Neural crest cell (in vitro differentiated cells): Measurements from ENCODE around the gene PHEX. TPM values are rescaled to one million over a fixed set of nuclear protein-coding genes. Genes with fewer than 3 reads are reported as not detected.
A peak's percentile ranks its signal among the peaks of the same experiment; 100 is the strongest.

Source experiments
- DNase-seq: peaks from one replicate; pipeline ENCODE4 v3.0.0; 2021; ENCODE audit warnings: low read depth, mixed read lengths, low spot score
- H3K27ac Mint-ChIP-seq: one replicate; pipeline ENCODE4 v1.8.0; 2021; ENCODE audit warnings: mild to moderate bottlenecking, mixed read lengths; ENCODE audit not compliant: unreplicated experiment
- H3K27me3 Mint-ChIP-seq: 2 replicates; pipeline ENCODE4 v1.8.0; 2021; ENCODE audit warnings: low read depth, mild to moderate bottlenecking, mixed read lengths
- H3K36me3 Mint-ChIP-seq: 2 replicates; pipeline ENCODE4 v1.8.0; 2021; ENCODE audit warnings: low read depth, mild to moderate bottlenecking, mixed read lengths
- H3K4me1 Mint-ChIP-seq: 2 replicates; pipeline ENCODE4 v1.8.0; 2021; ENCODE audit warnings: mixed read lengths
- H3K4me3 Mint-ChIP-seq: one replicate; pipeline ENCODE4 v1.8.0; 2021; ENCODE audit warnings: mild to moderate bottlenecking, mixed read lengths
- H3K9me3 Mint-ChIP-seq: 2 replicates; pipeline ENCODE4 v1.8.0; 2021; ENCODE audit warnings: mixed read lengths
- CTCF ChIP-seq: fragments of 200-600 bp; sonication (generic); conservative IDR thresholded peaks from 2 replicates; pipeline ENCODE4 v1.5.0; 2021; ENCODE audit warnings: antibody characterized with exemption, mild to moderate bottlenecking
- total RNA-seq: library from RNA; stranded (reverse); gene quantifications from 2 replicates; pipeline ENCODE4 v1.2.1, GENCODE V29; 2021

PHEX gene
- total RNA-seq, 1 donor from 2014 or later, result 0.47 TPM

DNA sequence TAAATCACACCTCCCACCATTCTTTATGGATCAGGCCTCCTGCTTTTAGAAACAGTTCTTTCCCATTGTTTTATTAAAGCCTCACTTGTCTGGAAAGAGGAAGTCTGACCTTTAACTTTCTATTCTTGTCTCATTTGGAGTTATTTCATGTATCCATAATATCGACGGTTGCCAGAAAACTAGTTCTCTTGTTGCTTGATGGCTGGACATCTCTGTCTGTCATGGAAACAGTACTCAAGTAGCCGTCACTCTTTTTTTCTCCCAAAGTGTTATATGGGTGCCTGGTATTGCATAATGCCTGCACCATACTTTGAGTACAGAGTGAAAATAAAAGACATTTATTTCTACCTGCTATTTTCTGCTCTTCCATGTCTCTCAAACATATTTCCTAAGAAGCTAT is 61.4 kb downstream of the PHEX start:
- no peaks in the 10 kb centered on the region for H3K36me3 Mint-ChIP-seq
- H3K9me3 Mint-ChIP-seq, result peaks cover 2% of the 10 kb centered on the region
- DNase-seq, result no peak
- H3K27ac Mint-ChIP-seq, result no peak overlapping the region
- peaks cover 30% of the 10 kb centered on the region for H3K4me1 Mint-ChIP-seq
- no peaks in the 10 kb centered on the region for H3K27me3 Mint-ChIP-seq
- no peak overlapping the region for H3K4me3 Mint-ChIP-seq
- TF ChIP-seq CTCF, result no peak

- Mint-ChIP-seq H3K27ac (peak overlapping the region; percentile 15), H3K4me3 (no peak overlapping the region), H3K9me3 (peaks cover 2% of the 10 kb centered on the region), H3K36me3 (no peaks in the 10 kb centered on the region), H3K27me3 (no peaks in the 10 kb centered on the region), H3K4me1 (peaks cover 33% of the 10 kb centered on the region)
- TF ChIP-seq CTCF, result no peak
- DNase-seq, result no peak
Observed at GRCh38 chrX:22095286-22095685, 63.2 kb downstream of the PHEX start.

DNA sequence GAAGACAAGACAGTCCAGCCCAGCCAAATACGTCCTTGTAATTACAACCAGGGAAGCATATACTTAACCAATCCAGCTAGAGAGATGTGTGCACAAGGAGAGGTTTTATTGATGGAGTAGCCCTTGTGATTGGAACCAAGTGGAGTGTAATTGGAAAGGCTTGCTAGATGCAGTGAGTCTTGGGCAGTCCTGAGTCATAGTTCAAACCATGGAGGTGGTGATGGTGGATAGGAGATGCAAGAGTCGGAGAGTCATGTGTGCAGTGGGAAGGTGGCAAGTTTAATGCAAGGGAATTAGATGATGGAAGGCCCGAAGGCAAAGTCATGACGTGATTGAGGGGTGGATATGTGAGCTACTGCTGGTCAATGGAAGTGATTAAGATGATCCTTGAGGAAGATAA is 63.7 kb downstream of the PHEX start:
- no peak for TF ChIP-seq CTCF
- H3K4me3 Mint-ChIP-seq, result no peak overlapping the region
- no peaks in the 10 kb centered on the region for H3K36me3 Mint-ChIP-seq
- no peak overlapping the region for H3K27ac Mint-ChIP-seq
- peaks cover 33% of the 10 kb centered on the region for H3K4me1 Mint-ChIP-seq
- DNase-seq, result no peak
- no peaks in the 10 kb centered on the region for H3K27me3 Mint-ChIP-seq
- H3K9me3 Mint-ChIP-seq, result peaks cover 2% of the 10 kb centered on the region

DNA sequence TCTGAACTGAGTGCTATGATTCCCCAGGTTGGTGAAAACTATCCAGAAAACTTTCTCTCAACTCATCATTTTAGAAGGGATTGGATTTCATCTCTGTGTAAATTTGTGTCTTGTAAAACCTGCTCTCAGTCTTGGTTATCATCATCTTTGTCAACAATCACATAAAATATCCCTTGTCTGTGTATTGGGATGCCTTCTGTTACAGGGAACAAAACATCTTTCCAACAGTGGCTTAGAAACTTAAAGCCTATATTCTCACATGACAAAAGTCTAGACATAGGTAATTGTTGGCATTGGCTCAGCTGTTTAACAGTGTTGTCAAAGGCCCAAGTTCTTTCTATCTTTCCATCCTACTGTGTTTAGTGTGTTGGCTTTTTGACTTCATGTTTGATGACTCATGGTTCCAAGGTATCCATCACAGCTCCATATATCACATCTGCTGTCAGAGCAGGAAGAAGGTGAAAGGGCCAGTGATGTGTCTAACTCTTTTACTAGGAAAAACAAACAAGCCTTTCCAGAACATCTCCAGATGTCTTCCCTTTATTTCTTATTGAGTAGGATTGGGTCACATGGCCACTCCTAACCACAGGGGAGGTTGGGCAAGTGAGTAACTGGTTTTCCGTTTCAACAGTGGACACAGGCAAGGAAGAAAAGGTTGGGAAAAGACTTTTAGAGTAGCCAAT is 65.0 kb downstream of the PHEX start:
- Mint-ChIP-seq H3K27me3 (no peaks in the 10 kb centered on the region), H3K4me3 (no peak overlapping the region), H3K36me3 (no peaks in the 10 kb centered on the region), H3K27ac (no peak overlapping the region), H3K9me3 (peaks cover 2% of the 10 kb centered on the region), H3K4me1 (peaks cover 33% of the 10 kb centered on the region)
- no peak for DNase-seq
- no peak for TF ChIP-seq CTCF

GRCh38 chrX:22105231-22105630 is 73.1 kb downstream of the PHEX start:
- no peak for DNase-seq
- TF ChIP-seq CTCF, result no peak
- Mint-ChIP-seq H3K27ac (no peak overlapping the region), H3K4me3 (no peak overlapping the region), H3K36me3 (no peaks in the 10 kb centered on the region), H3K9me3 (peaks cover 15% of the 10 kb centered on the region), H3K27me3 (no peaks in the 10 kb centered on the region), H3K4me1 (no peaks in the 10 kb centered on the region)
